ENCODE data around the gene THUMPD3.

The THUMPD3 gene

GRCh38 chr3:9390265-9390888 is 27.5 kb downstream of the THUMPD3 start:
- TF ChIP-seq, protein P1, sequence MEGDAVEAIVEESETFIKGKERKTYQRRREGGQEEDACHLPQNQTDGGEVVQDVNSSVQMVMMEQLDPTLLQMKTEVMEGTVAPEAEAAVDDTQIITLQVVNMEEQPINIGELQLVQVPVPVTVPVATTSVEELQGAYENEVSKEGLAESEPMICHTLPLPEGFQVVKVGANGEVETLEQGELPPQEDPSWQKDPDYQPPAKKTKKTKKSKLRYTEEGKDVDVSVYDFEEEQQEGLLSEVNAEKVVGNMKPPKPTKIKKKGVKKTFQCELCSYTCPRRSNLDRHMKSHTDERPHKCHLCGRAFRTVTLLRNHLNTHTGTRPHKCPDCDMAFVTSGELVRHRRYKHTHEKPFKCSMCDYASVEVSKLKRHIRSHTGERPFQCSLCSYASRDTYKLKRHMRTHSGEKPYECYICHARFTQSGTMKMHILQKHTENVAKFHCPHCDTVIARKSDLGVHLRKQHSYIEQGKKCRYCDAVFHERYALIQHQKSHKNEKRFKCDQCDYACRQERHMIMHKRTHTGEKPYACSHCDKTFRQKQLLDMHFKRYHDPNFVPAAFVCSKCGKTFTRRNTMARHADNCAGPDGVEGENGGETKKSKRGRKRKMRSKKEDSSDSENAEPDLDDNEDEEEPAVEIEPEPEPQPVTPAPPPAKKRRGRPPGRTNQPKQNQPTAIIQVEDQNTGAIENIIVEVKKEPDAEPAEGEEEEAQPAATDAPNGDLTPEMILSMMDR (IDR thresholded peaks at IDR 0.05; ENCODE audit: insufficient read depth, missing control alignments), result no peak
- FAIRE-seq (no peak), DNase-seq (ENCODE audit: insufficient read length, low spot score) (no peak)

DNA sequence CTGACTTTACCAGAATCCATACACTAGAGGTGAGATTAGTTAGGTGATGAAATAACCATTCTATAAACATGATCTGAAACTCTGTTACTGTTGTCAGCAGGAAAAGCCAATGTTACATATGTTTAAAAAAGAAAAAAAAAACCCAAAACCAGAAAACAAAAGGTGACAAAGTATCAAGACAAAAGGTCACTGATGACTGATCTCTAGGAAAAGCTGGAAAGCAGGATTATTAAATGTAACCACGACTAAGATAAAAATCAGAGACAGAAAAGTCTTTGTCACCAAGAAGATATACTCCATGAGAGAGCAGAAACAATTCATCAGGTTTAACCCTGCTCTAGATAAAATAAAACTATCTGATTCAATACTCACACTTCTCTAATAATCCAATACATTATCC is 29.2 kb downstream of the THUMPD3 start:
- TF ChIP-seq, protein P1 (IDR thresholded peaks at IDR 0.05; ENCODE audit: insufficient read depth, missing control alignments), result no peak
- DNase-seq (ENCODE audit: insufficient read length, low spot score), result no peak
- FAIRE-seq, result no peak

- TF ChIP-seq, protein P1 (IDR thresholded peaks at IDR 0.05; ENCODE audit: insufficient read depth, missing control alignments), result no peak
- no peak for DNase-seq (ENCODE audit: insufficient read length, low spot score)
- no peak for FAIRE-seq
Observed at GRCh38 chr3:9395570-9396300, 32.9 kb downstream of the THUMPD3 start.

DNA sequence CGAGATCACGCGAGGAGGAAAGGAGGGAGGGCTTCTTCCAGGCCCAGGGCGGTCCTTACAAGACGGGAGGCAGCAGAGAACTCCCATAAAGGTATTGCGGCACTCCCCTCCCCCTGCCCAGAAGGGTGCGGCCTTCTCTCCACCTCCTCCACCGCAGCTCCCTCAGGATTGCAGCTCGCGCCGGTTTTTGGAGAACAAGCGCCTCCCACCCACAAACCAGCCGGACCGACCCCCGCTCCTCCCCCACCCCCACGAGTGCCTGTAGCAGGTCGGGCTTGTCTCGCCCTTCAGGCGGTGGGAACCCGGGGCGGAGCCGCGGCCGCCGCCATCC is 33.4 kb downstream of the THUMPD3 start:
- DNase-seq (ENCODE audit: insufficient read length, low spot score) (no peak), FAIRE-seq (no peak)
- TF ChIP-seq, protein P1 (IDR thresholded peaks at IDR 0.05; ENCODE audit: insufficient read depth, missing control alignments), result no peak

DNA sequence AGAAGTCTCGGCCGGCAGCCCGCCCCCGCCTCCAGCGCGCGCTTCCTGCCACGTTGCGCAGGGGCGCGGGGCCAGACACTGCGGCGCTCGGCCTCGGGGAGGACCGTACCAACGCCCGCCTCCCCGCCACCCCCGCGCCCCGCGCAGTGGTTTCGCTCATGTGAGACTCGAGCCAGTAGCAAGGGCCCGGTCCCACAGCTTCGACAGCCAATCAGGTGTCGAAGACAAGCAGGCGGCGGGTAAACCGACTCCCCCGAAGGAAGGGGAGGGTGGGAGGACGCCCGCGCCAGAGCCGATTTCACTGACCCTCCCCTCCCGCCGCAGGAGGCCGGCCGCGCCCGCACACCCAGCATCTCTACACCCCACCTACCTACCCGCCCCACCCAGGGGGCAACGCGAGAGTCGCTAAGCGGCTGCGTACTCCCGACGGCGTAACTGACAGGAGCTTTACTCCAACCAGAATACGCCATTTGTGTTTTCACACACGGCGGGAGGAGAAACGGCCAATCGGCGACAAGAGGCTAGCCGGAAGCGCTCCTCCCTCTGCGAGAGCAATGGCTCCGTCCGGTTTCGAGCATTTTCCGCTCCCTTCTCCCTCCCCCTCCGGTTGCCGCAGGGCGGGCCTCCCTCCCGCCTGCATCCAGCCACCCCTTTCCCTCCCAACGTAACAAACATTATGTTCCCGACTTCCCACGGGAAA is 33.9 kb downstream of the THUMPD3 start:
- DNase-seq (ENCODE audit: insufficient read length, low spot score) (peak; percentile 29), FAIRE-seq (no peak)
- TF ChIP-seq, protein P1 (IDR thresholded peaks at IDR 0.05; ENCODE audit: insufficient read depth, missing control alignments), result no peak

GRCh38 chr3:9397332-9397905 is 34.6 kb downstream of the THUMPD3 start, which contains the start of gene SETD5:
Gene SETD5 (plus strand): TSS chr3:9397615. CDS start chr3:9428939, 31,324 bp downstream.
- TF ChIP-seq, protein P1 (IDR thresholded peaks at IDR 0.05; ENCODE audit: insufficient read depth, missing control alignments), result no peak
- FAIRE-seq, result no peak
- peak; percentile 60 for DNase-seq (ENCODE audit: insufficient read length, low spot score)
